Tibial nerve (tissue), 4 donors: ENCODE data around the gene PARD3B.

Source experiments
- CTCF ChIP-seq, 5 experiments: fragments of 200-600 bp in 3 of 5; fragments of 450-650 bp in 2 of 5; sonication (generic) in 3 of 5; IDR thresholded peaks; one replicate each; pipeline ENCODE4 v1.5.1; 2016 to 2019; ENCODE audit warnings: antibody characterized with exemption in 5 of 5, mild to moderate bottlenecking in 3 of 5, moderate library complexity in 2 of 5
- EP300 ChIP-seq, 2 donors: sonication (generic); formaldehyde crosslinking; IDR thresholded peaks; one replicate each; pipeline ENCODE4 v1.6.1; 2017; ENCODE audit warnings: antibody characterized with exemption in 2 of 2, mild to moderate bottlenecking in 1 of 2
- POLR2A ChIP-seq, 2 donors: fragments of 450-650 bp; IDR thresholded peaks; one replicate each; pipeline ENCODE4 v1.6.1; 2017; ENCODE audit warnings: antibody characterized with exemption in 2 of 2, mild to moderate bottlenecking in 2 of 2, moderate library complexity in 2 of 2

GRCh38 chr2:204535764-204536163, 9.5 kb upstream of the PARD3B start:
- no peak for TF ChIP-seq CTCF (IDR thresholded peaks at IDR 0.05)
- no peak for TF ChIP-seq POLR2A (IDR thresholded peaks at IDR 0.05)
- TF ChIP-seq EP300 (IDR thresholded peaks at IDR 0.05) = no peak
